Neural progenitor cell (in vitro differentiated cells): Measurements from ENCODE around the gene GABBR2.

Source experiments
- EZH2phosphoT487 ChIP-seq: fragments of 200-600 bp; sonication (generic); IDR thresholded peaks from 2 replicates; pipeline ENCODE4 v1.6.1; 2017; ENCODE audit warnings: antibody characterized with exemption
- TF ChIP-seq, protein P1 (sequence below): fragments of 200-600 bp; sonication (generic); IDR thresholded peaks from 2 replicates; pipeline ENCODE4 v1.5.1; 2017; ENCODE audit warnings: antibody characterized with exemption, mild to moderate bottlenecking

DNA sequence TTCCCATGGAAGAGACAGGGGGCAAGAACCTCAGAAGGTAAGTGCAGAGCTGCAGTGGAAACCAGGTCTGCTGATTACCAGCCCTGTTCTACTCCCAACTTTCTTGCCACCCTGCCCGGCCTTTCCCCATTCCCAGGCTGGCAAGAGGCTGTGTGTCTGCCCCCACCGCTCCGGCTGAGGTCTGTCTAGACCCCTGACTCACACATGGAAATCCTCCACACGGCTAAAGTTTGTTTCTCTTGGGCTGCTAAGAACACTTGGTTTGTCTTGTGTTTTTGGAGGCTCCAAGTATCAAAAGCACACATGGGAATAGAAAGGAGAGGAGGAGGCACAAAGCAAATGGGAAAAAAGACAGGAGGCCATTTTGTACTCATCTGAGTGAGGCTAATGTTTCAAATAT lies 168.3 kb downstream of the GABBR2 start:
- TF ChIP-seq, protein P1, sequence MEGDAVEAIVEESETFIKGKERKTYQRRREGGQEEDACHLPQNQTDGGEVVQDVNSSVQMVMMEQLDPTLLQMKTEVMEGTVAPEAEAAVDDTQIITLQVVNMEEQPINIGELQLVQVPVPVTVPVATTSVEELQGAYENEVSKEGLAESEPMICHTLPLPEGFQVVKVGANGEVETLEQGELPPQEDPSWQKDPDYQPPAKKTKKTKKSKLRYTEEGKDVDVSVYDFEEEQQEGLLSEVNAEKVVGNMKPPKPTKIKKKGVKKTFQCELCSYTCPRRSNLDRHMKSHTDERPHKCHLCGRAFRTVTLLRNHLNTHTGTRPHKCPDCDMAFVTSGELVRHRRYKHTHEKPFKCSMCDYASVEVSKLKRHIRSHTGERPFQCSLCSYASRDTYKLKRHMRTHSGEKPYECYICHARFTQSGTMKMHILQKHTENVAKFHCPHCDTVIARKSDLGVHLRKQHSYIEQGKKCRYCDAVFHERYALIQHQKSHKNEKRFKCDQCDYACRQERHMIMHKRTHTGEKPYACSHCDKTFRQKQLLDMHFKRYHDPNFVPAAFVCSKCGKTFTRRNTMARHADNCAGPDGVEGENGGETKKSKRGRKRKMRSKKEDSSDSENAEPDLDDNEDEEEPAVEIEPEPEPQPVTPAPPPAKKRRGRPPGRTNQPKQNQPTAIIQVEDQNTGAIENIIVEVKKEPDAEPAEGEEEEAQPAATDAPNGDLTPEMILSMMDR, result no peak
- TF ChIP-seq EZH2phosphoT487, result no peak
